K562 (cell line): Measurements from ENCODE around the gene IP6K3. TPM values are rescaled to one million over a fixed set of nuclear protein-coding genes. Genes with fewer than 3 reads are reported as not detected.

Experiments used
- ARID3B ChIP-seq: fragments of 250-450 bp; sonication (Bioruptor Pico); IDR thresholded peaks from 2 replicates; pipeline ENCODE4 v1.4.0; 2020; ENCODE audit warnings: borderline replicate concordance
- HDAC1 ChIP-seq, 2 experiments: fragments of 450-650 bp; IDR thresholded peaks; 2 replicates each; pipeline ENCODE4 v1.6.1; 2016 to 2017; ENCODE audit warnings: inconsistent platforms in 1 of 2, mild to moderate bottlenecking in 1 of 2, moderate library complexity in 1 of 2
- HMGN3 ChIP-seq: IDR thresholded peaks from 2 replicates; pipeline ENCODE4 v1.6.1; 2011; ENCODE audit warnings: borderline replicate concordance, low read depth, mild to moderate bottlenecking, mixed read lengths, low read length; ENCODE audit not compliant: insufficient read length; ENCODE audit errors: extremely low read depth
- KLF13 ChIP-seq: fragments of 450-650 bp; IDR thresholded peaks from 2 replicates; pipeline ENCODE4 v1.6.1; 2016; ENCODE audit warnings: missing genetic modification characterization, low read depth, mild to moderate bottlenecking, missing compliant biosample characterization, moderate library complexity, borderline replicate concordance
- MEIS2 ChIP-seq: fragments of 450-650 bp; IDR thresholded peaks from 2 replicates; pipeline ENCODE4 v1.6.1; 2014; ENCODE audit warnings: mild to moderate bottlenecking; ENCODE audit not compliant: partially characterized antibody
- MTA1 ChIP-seq: fragments of 450-650 bp; IDR thresholded peaks from 2 replicates; pipeline ENCODE4 v1.6.1; 2017; ENCODE audit warnings: borderline replicate concordance
- MYC ChIP-seq, 2 experiments: fragments of 250-450 bp in 1 of 2; sonication (Bioruptor Pico) in 1 of 2; IDR thresholded peaks; 2 replicates each; pipeline versions ENCODE4 v1.5.1 to v1.6.1; 2012 to 2021; ENCODE audit warnings: low read depth in 2 of 2, borderline replicate concordance in 1 of 2, improper control_type of control experiment in 1 of 2, low read length in 1 of 2, mild to moderate bottlenecking in 1 of 2, moderate library complexity in 1 of 2
- OTX1 ChIP-seq: fragments of 450-650 bp; formaldehyde crosslinking; IDR thresholded peaks from 2 replicates; pipeline ENCODE4 v1.4.0; 2022; ENCODE audit warnings: mild to moderate bottlenecking
- PHF21A ChIP-seq: fragments of 450-650 bp; IDR thresholded peaks from 2 replicates; pipeline ENCODE4 v1.6.1; 2017; ENCODE audit warnings: low read depth, borderline replicate concordance
- POLR3G ChIP-seq: IDR thresholded peaks from 2 replicates; pipeline ENCODE4 v1.6.1; 2011; ENCODE audit not compliant: insufficient read length, insufficient replicate concordance; ENCODE audit errors: extremely low read depth
- RCOR1 ChIP-seq, 2 experiments: IDR thresholded peaks; 2 replicates each; pipeline ENCODE4 v1.6.1; 2012; ENCODE audit warnings: low read depth in 2 of 2, low read length in 2 of 2, borderline replicate concordance in 1 of 2, improper control_type of control experiment in 1 of 2
- RHOXF2B ChIP-seq: fragments of 250-450 bp; sonication (Bioruptor Pico); conservative IDR thresholded peaks from 2 replicates; pipeline ENCODE4 v1.5.1; 2021
- RUNX1 ChIP-seq: sonication (generic); IDR thresholded peaks from 2 replicates; pipeline ENCODE4 v1.6.1; 2016; ENCODE audit warnings: antibody characterized with exemption, low read depth
- SOX6 ChIP-seq: fragments of 450-650 bp; IDR thresholded peaks from 2 replicates; pipeline ENCODE4 v1.6.1; 2014; ENCODE audit warnings: mild to moderate bottlenecking
- SREBF1 ChIP-seq: fragments of 150-350 bp; IDR thresholded peaks from 2 replicates; pipeline ENCODE4 v1.6.1; 2014; ENCODE audit warnings: antibody characterized with exemption, low read depth, low read length, borderline replicate concordance
- SRSF1 ChIP-seq: fragments of 200-400 bp; formaldehyde crosslinking; IDR thresholded peaks from 2 replicates; pipeline ENCODE4 v1.6.1; 2017; ENCODE audit warnings: mild to moderate bottlenecking, low read depth, low read length, moderate library complexity
- STAT5B ChIP-seq: fragments of 250-450 bp; sonication (Bioruptor Pico); IDR thresholded peaks from 2 replicates; pipeline ENCODE4 v1.8.0; 2021; ENCODE audit warnings: mild to moderate bottlenecking, inconsistent platforms
- TSC22D4 ChIP-seq: fragments of 450-650 bp; IDR thresholded peaks from 2 replicates; pipeline ENCODE4 v1.6.1; 2016; ENCODE audit warnings: missing genetic modification characterization, missing biosample characterization, control low read depth
- ZBTB12 ChIP-seq: fragments of 250-450 bp; sonication (Bioruptor Pico); IDR thresholded peaks from 2 replicates; pipeline ENCODE4 v1.4.0; 2020
- ZNF133 ChIP-seq: fragments of 250-450 bp; sonication (Bioruptor Pico); IDR thresholded peaks from 2 replicates; pipeline ENCODE4 v1.4.0; 2020; ENCODE audit warnings: mild to moderate bottlenecking
- ZNF584 ChIP-seq: fragments of 200-800 bp; sonication (Bioruptor generic); IDR thresholded peaks from 2 replicates; pipeline ENCODE4 v1.6.1; 2016; ENCODE audit warnings: low read depth, mild to moderate bottlenecking, missing genetic modification characterization, missing compliant biosample characterization
- polyA plus RNA-seq, 8 experiments: library from polyadenylated mRNA; depleted of rRNA in 4 of 8; stranded (reverse) in 5 of 8; unstranded in 3 of 8; fragments of >200 nt; fragmentation: Nextera tagmentation in 2 of 8; fragmentation: Illumina TruSeq in 1 of 8; extraction: Ambion mirVana in 2 of 8; extraction: Trizol in 1 of 8; gene quantifications; 2 replicates each; pipeline versions ENCODE4 v1.2.1 to v1.2.3, GENCODE V29; 2011 to 2014; ENCODE audit warnings: inconsistent platforms in 1 of 8, missing spikeins in 1 of 8
- total RNA-seq, 7 experiments: library from RNA; depleted of rRNA in 6 of 7; stranded (reverse); fragments of >200 nt in 6 of 7; fragmentation: Illumina TruSeq in 2 of 7; extraction: Trizol in 2 of 7; gene quantifications; 2 replicates each; pipeline versions ENCODE4 v1.2.1 to v1.2.3, GENCODE V29; 2011 to 2021; ENCODE audit warnings: low replicate concordance in 1 of 7
- TF ChIP-seq, protein P1 (sequence below): fragments of 250-450 bp; sonication (Bioruptor Pico); IDR thresholded peaks from 2 replicates; pipeline ENCODE4 v1.5.0; 2021
- TF ChIP-seq, protein P2 (sequence below): fragments of 250-450 bp; sonication (Bioruptor Pico); IDR thresholded peaks from 2 replicates; pipeline ENCODE4 v1.8.0; 2022; ENCODE audit warnings: inconsistent platforms, mild to moderate bottlenecking, moderate library complexity, borderline replicate concordance

IP6K3 gene
- total and polyA plus RNA-seq, 9 of the 15 experiments (the other 6 are each of a cell fraction or from before 2014, with no cell fraction given), result not detected

DNA sequence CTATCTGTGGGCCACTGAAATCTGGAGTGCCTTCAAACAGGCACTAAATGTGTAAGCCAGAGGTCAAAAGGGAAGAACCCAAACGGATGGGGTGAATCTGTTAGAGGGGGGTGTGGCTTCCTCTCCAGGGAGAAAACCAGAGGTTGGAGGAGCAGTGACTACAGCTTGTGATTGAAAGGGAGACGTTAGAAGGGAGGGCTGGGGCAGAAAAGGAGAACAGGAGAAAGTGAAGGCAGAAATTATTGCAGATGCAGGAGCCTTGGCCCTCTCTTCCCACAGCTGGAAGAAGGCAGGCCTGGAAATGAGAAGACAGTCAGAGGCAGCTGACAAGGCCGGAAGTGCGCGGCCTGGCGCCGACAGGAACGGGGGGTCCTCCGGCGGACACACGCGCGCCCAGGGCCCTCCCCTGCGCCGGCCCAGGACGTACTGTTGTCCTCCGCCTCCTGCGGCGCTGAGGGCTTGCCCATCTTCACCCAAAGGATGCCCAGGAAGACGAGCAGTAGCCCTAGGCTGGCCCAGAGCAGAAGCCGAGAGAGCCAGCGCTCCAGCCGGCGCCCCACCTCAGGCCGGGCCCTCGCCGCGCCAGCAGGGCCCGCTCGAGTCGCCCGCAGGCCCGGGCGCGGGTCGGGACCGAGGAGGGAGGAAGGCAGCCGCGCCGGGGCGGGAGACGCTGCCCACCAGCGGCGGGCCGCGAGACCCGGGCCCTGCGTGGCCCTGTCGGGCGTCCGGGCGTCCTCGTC lies 41.4 kb upstream of the IP6K3 start (continued):
- TF ChIP-seq ZBTB12 (CRISPR knock-in tag), result no peak
- no peak for TF ChIP-seq TSC22D4 (tag)
- TF ChIP-seq RCOR1 (IDR thresholded peaks at IDR 0.05; ENCODE audit: borderline replicate concordance in 1 of 2, low read depth in 2 of 2, low read length in 2 of 2), result peak in 1 of 2 experiments; percentile 43; a peak in 2 of 4 replicates
- no peak for TF ChIP-seq STAT5B
- no peak for TF ChIP-seq ZNF133 (CRISPR knock-in tag)
- no peak for TF ChIP-seq RUNX1
- TF ChIP-seq, protein P1, sequence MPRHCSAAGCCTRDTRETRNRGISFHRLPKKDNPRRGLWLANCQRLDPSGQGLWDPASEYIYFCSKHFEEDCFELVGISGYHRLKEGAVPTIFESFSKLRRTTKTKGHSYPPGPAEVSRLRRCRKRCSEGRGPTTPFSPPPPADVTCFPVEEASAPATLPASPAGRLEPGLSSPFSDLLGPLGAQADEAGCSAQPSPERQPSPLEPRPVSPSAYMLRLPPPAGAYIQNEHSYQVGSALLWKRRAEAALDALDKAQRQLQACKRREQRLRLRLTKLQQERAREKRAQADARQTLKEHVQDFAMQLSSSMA, result no peak
- TF ChIP-seq MEIS2, result peak; percentile 14
- TF ChIP-seq HMGN3, result peak; percentile 77
- peak; percentile 34; the same call in 1 of the 2 replicates for TF ChIP-seq MTA1
- no peak for TF ChIP-seq RHOXF2B (CRISPR knock-in tag)
- peak; percentile 62; the same call in 1 of the 2 replicates for TF ChIP-seq OTX1 (CRISPR knock-in tag)
- 0 out of 2 replicates have a peak, but pooled peaks have one; percentile 10 for TF ChIP-seq KLF13 (tag)
- TF ChIP-seq HDAC1 (IDR thresholded peaks at IDR 0.05), result peak in 1 of 2 experiments; percentile 90; a peak in 2 of 4 replicates
- no peak for TF ChIP-seq SOX6
- TF ChIP-seq POLR3G, result no peak
- TF ChIP-seq, protein P2, sequence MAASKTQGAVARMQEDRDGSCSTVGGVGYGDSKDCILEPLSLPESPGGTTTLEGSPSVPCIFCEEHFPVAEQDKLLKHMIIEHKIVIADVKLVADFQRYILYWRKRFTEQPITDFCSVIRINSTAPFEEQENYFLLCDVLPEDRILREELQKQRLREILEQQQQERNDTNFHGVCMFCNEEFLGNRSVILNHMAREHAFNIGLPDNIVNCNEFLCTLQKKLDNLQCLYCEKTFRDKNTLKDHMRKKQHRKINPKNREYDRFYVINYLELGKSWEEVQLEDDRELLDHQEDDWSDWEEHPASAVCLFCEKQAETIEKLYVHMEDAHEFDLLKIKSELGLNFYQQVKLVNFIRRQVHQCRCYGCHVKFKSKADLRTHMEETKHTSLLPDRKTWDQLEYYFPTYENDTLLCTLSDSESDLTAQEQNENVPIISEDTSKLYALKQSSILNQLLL (CRISPR knock-in tag), result no peak
- 0 out of 2 replicates have a peak, but pooled peaks have one; percentile 47 for TF ChIP-seq PHF21A
- no peak for TF ChIP-seq SRSF1
- TF ChIP-seq ZNF584, result no peak
- no peak for TF ChIP-seq MYC (IDR thresholded peaks at IDR 0.05; ENCODE audit: low read depth, low read length)
- TF ChIP-seq MYC (CRISPR knock-in tag; IDR thresholded peaks at IDR 0.05; ENCODE audit: borderline replicate concordance, low read depth), result 0 out of 2 replicates have a peak, but pooled peaks have one; percentile 24
- no peak for TF ChIP-seq SREBF1
- TF ChIP-seq ARID3B, result no peak
